Effector memory CD8-positive, alpha-beta T cell (primary cell): ENCODE data around the gene DTD1.
A peak's percentile ranks its signal among the peaks of the same experiment; 100 is the strongest.

Experiments
- ATAC-seq: fragments of 150-1000 bp; cut with Tn5 transposase; replicated peaks from 2 replicates; pipeline ENCODE4 v1.10.0; 2021; ENCODE audit warnings: mild to moderate bottlenecking, moderate library complexity
- DNase-seq, 3 experiments: peaks; one replicate each; pipeline ENCODE4 v3.0.0; 2021
- H3K27ac Mint-ChIP-seq, 2 donors: one replicate each; pipeline ENCODE4 v1.8.0; 2022; ENCODE audit warnings: mild to moderate bottlenecking in 2 of 2, mixed read lengths in 2 of 2, moderate library complexity in 2 of 2
- H3K27me3 Mint-ChIP-seq, 2 donors: one replicate each; pipeline ENCODE4 v1.8.0; 2022; ENCODE audit warnings: mixed read lengths in 2 of 2
- H3K36me3 Mint-ChIP-seq: one replicate; pipeline ENCODE4 v1.8.0; 2022; ENCODE audit warnings: mild to moderate bottlenecking, moderate library complexity, mixed read lengths; ENCODE audit not compliant: insufficient read depth
- H3K4me1 Mint-ChIP-seq, 2 donors: one replicate each; pipeline ENCODE4 v1.8.0; 2022; ENCODE audit warnings: low read depth in 2 of 2, mixed read lengths in 2 of 2
- H3K4me3 Mint-ChIP-seq, 2 donors: one replicate each; pipeline ENCODE4 v1.8.0; 2022; ENCODE audit warnings: mild to moderate bottlenecking in 2 of 2, mixed read lengths in 2 of 2, moderate library complexity in 2 of 2
- H3K9me3 Mint-ChIP-seq, 2 donors: one replicate each; pipeline ENCODE4 v1.8.0; 2022; ENCODE audit warnings: mixed read lengths in 2 of 2

The DTD1 gene

DNA sequence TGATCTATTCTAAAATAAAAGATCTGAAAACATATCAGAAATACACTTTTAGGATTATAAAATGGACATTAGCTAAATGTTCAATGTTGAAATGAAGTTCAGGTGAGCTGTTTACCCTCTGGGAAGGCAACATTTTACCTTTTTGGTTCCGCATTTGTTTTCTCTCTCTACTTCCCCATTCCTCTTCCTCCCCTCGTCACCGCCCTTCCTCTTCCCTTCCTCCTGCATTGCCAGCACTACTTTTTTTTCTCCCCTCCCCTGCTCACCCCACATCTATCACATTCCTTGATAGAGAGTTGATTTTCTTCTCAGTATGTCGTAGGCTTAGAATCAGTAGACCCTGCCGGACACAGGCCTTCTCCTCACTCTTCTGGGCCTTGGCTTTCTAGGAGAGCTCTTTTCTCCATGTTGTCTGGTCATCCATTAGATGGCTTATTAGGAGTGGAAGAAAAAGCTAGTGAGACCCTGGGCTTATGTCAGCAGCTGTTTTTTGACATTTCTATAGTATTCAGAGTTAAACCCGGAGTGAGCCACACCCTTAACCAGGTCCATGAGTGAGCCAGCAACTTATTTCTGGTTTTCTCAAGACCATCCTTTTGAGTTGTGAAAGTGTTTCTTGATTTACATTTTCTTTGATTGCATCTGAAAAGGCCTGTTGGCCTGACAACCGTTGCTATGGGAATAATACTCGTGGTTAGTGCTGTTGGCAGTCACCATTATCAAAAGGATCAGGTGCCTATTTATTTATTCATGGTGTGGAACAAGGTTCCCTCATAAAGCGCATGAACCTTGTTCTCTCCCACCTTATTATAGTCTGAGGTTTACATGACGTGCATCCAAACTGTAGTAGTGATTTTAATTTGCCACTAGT is 90.9 kb downstream of the DTD1 start:
- peaks cover 9% of the 10 kb centered on the region for H3K36me3 Mint-ChIP-seq
- ATAC-seq (no peak), DNase-seq (no peak)
- H3K4me1 Mint-ChIP-seq: peaks cover 8 to 28% of the 10 kb centered on the region in 2 donors
- no peaks in the 10 kb centered on the region for H3K9me3 Mint-ChIP-seq
- H3K27ac Mint-ChIP-seq: peak overlapping the region in 1 of 2 donors; percentile 23
- no peaks in the 10 kb centered on the region for H3K27me3 Mint-ChIP-seq
- H3K4me3 Mint-ChIP-seq: no peak overlapping the region

DNA sequence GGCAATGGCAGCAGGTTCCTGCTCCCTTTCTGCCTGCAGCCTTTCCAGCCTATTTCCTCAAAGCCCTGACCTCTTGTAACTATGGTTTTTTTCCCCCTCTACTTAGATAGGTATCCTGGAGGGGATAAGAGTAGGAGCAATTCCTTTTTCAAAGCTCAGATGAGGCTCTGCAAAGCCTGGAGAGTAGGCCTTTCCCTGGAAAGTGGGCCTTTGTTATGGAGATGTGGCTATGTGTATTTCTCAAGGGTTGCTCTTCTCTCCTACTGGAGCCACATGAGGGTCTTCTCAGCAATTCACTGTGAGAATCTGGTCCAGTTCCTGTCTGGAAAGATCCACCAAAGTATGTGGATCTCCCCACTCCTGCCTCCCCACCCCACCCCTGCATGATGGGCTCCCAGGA is 96.0 kb downstream of the DTD1 start:
- DNase-seq: no peak
- Mint-ChIP-seq H3K4me1 (peaks cover 25 to 28% of the 10 kb centered on the region in 2 donors), H3K4me3 (no peak overlapping the region)

DNA sequence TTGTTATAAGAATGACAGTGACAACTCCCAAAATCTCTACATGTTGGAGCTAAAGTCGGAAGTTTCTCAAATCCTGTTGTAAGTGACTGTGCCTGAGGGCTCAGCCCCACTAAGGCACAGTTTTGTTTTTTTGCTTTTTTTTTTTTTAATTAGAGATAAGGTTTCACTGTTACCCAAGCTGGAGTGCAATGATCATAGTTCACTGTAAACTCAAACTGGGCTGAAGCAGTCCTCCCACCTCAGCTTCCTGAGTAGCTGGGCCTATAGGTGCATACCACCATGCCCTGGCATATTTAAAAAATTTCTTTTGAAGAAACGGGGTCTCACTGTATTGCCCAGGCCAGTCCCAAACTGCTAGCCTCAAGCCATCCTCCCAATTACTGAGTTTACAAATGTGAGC is 96.9 kb downstream of the DTD1 start:
- ATAC-seq (no peak), DNase-seq (no peak)
- peak overlapping the region in 1 of 2 donors; percentile 39 for H3K27ac Mint-ChIP-seq
- H3K27me3 Mint-ChIP-seq: no peaks in the 10 kb centered on the region
- H3K36me3 Mint-ChIP-seq: peaks cover 3% of the 10 kb centered on the region
- H3K4me3 Mint-ChIP-seq: no peak overlapping the region
- H3K9me3 Mint-ChIP-seq: no peaks in the 10 kb centered on the region
- H3K4me1 Mint-ChIP-seq: peaks cover 22 to 24% of the 10 kb centered on the region in 2 donors

More for the DNA sequence above, 96.0 kb downstream of the DTD1 start:
- H3K9me3 Mint-ChIP-seq: no peaks in the 10 kb centered on the region
- peaks cover 3% of the 10 kb centered on the region for H3K36me3 Mint-ChIP-seq
- no peaks in the 10 kb centered on the region for H3K27me3 Mint-ChIP-seq
- ATAC-seq: no peak
- peak overlapping the region; percentile 29 to 39 for H3K27ac Mint-ChIP-seq

DNA sequence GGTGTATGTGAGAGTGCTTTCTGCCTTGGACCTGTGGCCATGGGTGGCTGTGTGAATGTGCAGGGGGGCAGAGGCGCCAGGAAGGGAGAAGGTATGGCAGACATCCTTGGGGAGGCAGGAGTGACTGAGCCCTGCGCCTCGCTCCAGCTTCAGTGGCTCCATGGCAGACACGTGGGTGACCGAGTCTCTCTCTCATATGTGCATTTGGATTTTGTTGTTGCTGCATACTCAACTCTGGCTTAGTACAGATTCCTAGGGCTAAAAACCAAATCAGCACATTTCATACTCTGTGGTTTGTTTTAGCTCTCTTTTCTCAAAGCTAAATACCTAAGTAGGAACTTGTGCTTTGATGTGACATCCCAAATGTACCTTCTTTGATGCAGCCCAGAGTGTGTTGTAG is 97.6 kb downstream of the DTD1 start:
- DNase-seq (no peak), ATAC-seq (no peak)
- H3K4me1 Mint-ChIP-seq: peaks cover 23 to 25% of the 10 kb centered on the region in 2 donors
- H3K4me3 Mint-ChIP-seq: no peak overlapping the region
- no peak overlapping the region for H3K27ac Mint-ChIP-seq
- H3K9me3 Mint-ChIP-seq: no peaks in the 10 kb centered on the region
- H3K27me3 Mint-ChIP-seq: no peaks in the 10 kb centered on the region
- H3K36me3 Mint-ChIP-seq: no peaks in the 10 kb centered on the region

DNA sequence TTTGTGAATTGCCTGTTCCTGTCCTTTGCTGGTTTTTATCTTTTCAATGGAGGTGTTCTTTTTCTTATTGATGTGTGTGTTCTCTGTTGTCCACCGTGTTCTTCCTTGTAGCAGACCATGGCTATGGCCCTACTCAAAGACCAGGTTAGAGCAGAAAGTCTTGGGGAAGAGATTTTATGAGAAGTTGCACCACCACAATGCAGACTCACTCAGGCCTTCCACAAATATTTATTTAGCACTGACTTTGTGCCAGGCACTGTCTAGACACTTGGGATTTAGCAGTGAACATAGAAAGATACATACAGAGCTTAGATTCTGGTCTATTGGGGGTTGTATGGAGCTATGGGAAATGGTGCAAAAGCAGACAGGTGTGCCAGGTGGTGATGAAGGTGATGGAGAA is 98.8 kb downstream of the DTD1 start:
- no peaks in the 10 kb centered on the region for H3K9me3 Mint-ChIP-seq

DNA sequence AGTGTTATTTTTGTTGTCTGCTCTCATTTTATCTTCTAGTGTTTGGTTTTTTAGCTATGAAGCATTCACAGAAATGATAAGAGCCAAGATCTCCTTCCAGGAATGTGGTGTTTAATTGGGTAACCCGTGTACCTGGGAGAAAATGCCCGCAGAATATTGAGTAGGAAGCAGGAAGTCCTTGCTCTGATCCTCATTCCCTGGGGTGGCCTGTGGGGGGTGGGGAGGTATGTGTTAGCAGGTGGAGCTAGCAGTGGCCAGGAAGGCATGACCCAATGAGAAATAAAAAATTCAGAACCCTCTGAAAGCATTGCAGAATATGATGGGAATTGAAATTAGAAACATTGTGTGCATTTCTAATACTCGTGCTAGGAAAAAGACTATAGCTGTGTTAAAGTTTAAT is 100.8 kb downstream of the DTD1 start:
- Mint-ChIP-seq H3K4me1 (peaks cover 20 to 26% of the 10 kb centered on the region in 2 donors), H3K9me3 (no peaks in the 10 kb centered on the region), H3K27ac (no peak overlapping the region), H3K36me3 (no peaks in the 10 kb centered on the region), H3K27me3 (no peaks in the 10 kb centered on the region), H3K4me3 (no peak overlapping the region)
- ATAC-seq (no peak), DNase-seq (no peak)

More for the DNA sequence above, 98.8 kb downstream of the DTD1 start:
- H3K4me3 Mint-ChIP-seq: no peak overlapping the region
- no peaks in the 10 kb centered on the region for H3K36me3 Mint-ChIP-seq
- DNase-seq (no peak), ATAC-seq (no peak)
- H3K27me3 Mint-ChIP-seq: no peaks in the 10 kb centered on the region
- peak overlapping the region; percentile 13 to 29 for H3K27ac Mint-ChIP-seq
- peaks cover 22 to 26% of the 10 kb centered on the region in 2 donors for H3K4me1 Mint-ChIP-seq

DNA sequence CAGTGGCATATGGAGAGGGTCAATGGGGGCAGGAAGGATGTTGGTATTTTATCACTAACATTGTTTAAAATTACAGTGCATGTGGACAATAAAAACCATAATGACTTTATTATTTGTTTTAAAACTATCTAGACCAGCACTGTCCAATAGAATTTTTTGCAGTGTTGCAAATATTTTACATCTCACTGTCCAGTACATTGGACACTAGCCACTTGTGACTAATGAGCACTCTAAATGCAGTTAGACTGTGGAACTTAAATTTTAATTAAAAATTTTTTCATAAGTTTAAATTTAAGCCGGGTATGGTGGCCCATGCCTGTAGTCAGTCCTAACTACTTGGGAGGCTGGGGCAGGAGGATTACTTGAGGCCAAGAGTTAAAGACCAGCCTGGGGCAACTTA is 101.7 kb downstream of the DTD1 start:
- H3K9me3 Mint-ChIP-seq: no peaks in the 10 kb centered on the region
- ATAC-seq: no peak
- no peak overlapping the region for H3K27ac Mint-ChIP-seq
- no peaks in the 10 kb centered on the region for H3K27me3 Mint-ChIP-seq
- no peak for DNase-seq
- H3K4me1 Mint-ChIP-seq: peaks cover 20 to 25% of the 10 kb centered on the region in 2 donors
- no peaks in the 10 kb centered on the region for H3K36me3 Mint-ChIP-seq
- no peak overlapping the region for H3K4me3 Mint-ChIP-seq

DNA sequence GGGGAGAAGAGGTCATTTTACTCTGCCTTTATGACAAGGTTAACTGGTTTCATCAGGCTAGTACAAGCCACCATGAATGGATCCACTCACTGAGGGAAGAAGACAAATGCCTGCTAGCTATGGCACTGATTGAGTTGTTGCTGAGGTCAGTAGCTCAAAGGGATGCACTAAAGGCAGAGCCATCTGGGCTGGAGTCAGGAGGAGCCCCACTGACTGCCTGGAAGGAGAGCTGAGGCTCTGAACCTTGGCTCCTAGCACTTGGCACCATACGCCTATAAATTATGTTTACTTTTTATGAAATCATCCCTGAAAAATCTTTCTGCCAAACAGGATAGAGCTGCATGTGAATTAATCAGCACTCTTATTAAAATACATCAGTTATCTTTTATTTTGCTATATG is 104.6 kb downstream of the DTD1 start:
- no peak for ATAC-seq
- Mint-ChIP-seq H3K27ac (no peak overlapping the region), H3K9me3 (no peaks in the 10 kb centered on the region), H3K27me3 (no peaks in the 10 kb centered on the region), H3K36me3 (no peaks in the 10 kb centered on the region), H3K4me3 (no peak overlapping the region), H3K4me1 (peaks cover 9 to 14% of the 10 kb centered on the region in 2 donors)
- DNase-seq: no peak

DNA sequence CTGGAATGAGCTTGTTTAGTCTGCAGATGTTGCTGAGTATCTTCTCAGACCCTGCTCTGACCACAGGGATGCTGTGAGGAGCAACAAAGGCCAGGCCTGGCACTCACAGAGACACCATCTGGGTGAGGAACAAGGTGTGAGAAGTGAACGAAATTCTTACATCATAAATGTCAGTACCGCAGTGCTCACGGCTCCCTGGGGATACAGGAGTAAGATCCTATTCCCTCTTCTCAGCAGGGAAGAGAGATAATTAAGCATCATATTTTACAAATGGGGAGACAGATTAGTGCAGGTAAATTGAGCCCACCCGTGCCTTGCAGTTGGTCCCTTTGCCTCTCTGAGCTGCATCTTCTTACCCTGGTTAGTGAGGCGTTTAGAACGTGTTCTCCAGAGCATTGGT is 106.2 kb downstream of the DTD1 start:
- no peak for ATAC-seq
- Mint-ChIP-seq H3K27ac (no peak overlapping the region), H3K27me3 (no peaks in the 10 kb centered on the region), H3K4me1 (peaks cover 6 to 11% of the 10 kb centered on the region in 2 donors), H3K36me3 (no peaks in the 10 kb centered on the region), H3K4me3 (no peak overlapping the region), H3K9me3 (no peaks in the 10 kb centered on the region)
- DNase-seq: no peak

DNA sequence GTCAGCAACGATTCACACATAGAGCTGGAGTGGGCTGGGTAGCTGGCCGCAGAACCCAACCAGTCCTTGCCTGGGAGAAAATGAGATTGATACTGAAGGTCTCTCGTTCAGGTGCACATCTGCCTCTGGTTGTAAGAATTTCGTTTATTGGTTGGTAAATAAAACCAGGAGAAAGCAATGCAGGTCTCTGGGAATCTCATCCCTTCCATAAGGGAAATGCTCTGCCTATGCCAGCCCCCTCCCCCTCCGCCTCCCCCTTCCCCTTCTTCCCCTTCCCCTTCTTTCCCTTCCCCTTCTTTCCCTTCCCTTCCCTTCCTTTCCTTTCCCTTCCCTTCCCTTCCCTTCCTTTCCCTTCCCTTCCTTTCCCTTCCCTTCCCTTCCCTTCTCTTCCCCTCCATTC is 107.3 kb downstream of the DTD1 start:
- H3K9me3 Mint-ChIP-seq: no peaks in the 10 kb centered on the region
- no peak overlapping the region for H3K4me3 Mint-ChIP-seq
- H3K27me3 Mint-ChIP-seq: no peaks in the 10 kb centered on the region
- peaks cover 11% of the 10 kb centered on the region in 2 donors for H3K4me1 Mint-ChIP-seq
- H3K36me3 Mint-ChIP-seq: no peaks in the 10 kb centered on the region
- no peak overlapping the region for H3K27ac Mint-ChIP-seq
- DNase-seq (no peak), ATAC-seq (no peak)

DNA sequence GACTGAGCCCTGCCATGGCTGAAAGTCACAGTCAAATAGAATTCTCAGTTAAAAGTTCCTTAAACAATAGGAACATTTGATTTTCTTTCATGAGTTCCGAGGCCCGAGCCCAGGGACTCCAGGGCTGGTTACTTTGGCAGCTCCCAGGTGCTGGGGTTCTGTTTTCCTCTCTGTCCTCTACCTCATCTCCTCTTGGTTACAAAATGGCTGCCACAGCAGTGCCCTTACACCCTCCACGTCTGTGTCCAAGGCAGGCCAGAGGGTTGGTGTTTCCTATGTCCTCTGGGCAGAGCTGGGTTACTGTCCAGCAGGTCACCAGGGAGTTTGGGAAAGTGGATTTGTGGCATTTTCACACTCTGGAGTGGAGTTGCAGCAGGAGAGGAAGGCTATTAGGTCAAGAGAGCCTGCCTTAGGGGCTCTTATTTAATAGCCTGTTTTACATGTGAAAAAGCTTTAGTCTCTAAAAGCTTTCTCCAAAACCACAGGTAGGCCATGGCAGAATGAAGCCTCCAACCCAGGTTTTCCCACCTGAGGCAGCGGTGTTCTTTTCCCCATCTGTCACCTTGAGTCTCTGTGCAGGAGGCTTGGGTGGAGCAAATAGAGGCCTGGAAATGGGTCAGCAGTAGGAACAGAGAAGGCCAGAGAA is 111.0 kb downstream of the DTD1 start:
- H3K4me3 Mint-ChIP-seq: no peak overlapping the region
- H3K36me3 Mint-ChIP-seq: no peaks in the 10 kb centered on the region
- peaks cover 13 to 14% of the 10 kb centered on the region in 2 donors for H3K4me1 Mint-ChIP-seq
- no peaks in the 10 kb centered on the region for H3K27me3 Mint-ChIP-seq
- H3K27ac Mint-ChIP-seq: no peak overlapping the region
- no peak for ATAC-seq
- no peak for DNase-seq
- H3K9me3 Mint-ChIP-seq: no peaks in the 10 kb centered on the region

DNA sequence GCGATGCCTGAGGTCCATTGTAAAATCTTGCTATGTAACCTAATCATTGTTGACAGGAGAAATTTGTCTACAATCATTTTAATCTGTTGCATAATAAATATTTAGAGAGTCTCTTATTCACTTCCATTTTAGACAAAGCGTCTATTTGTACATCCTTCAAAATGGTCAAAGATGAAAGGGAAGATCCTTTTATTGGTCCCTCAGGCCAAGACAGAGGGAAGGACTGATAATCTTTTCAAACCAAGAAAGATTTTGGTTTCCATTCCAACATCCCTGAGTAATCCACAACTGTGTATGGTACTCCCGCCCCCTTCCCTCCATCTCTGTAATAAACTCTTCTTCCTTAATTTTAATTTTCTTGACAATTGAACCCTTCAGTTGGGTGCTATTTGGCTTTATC is 114.1 kb downstream of the DTD1 start:
- Mint-ChIP-seq H3K4me1 (peaks cover 16 to 20% of the 10 kb centered on the region in 2 donors), H3K4me3 (no peak overlapping the region), H3K9me3 (no peaks in the 10 kb centered on the region), H3K27me3 (no peaks in the 10 kb centered on the region), H3K36me3 (no peaks in the 10 kb centered on the region), H3K27ac (no peak overlapping the region)
- ATAC-seq (no peak), DNase-seq (no peak)

DNA sequence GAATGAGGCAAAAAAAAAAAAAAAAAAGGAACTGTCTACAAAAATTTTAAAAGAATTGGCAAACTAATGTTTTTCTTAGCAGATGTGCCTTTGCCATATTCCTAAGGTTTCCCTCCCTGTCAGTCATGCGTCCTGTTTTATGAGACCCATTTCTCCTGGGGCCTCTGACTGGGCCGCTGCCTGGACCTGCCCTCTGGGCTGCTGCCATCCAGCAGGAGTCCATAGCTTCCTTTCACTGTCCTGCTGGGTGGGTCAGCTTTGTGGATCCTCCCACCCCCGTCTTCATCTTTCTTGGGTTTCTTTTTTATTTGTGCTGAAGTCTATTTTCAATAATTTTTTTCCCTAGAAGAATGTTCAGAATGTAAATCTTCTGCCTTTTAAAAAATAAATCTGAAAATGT is 114.9 kb downstream of the DTD1 start:
- no peak for DNase-seq
- H3K27ac Mint-ChIP-seq: no peak overlapping the region
- no peaks in the 10 kb centered on the region for H3K9me3 Mint-ChIP-seq
- peaks cover 16 to 23% of the 10 kb centered on the region in 2 donors for H3K4me1 Mint-ChIP-seq
- H3K36me3 Mint-ChIP-seq: no peaks in the 10 kb centered on the region
- H3K27me3 Mint-ChIP-seq: no peaks in the 10 kb centered on the region
- ATAC-seq: no peak
- H3K4me3 Mint-ChIP-seq: no peak overlapping the region

DNA sequence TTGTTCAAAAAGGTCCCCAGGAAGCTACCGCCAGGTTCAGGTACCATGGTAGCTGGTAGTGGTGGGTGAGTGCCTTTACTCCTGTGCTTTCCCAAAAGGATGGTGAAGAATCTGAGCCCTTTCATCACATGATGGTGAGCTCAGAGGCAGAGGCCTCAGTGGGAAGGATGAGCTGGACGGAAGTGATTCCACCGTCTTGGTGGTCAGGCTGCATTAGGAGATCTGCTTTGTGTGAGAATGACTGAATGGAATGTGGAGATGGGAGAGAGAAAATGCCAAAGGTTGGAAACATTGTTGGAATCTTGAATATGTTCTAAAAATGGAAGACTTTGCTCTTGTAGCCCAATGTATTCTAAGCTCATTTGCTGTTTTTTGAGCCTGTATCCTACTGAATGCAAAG is 117.6 kb downstream of the DTD1 start:
- no peak for DNase-seq
- ATAC-seq: no peak
- H3K4me3 Mint-ChIP-seq: no peak overlapping the region
- peaks cover 9 to 24% of the 10 kb centered on the region in 2 donors for H3K4me1 Mint-ChIP-seq
- H3K27me3 Mint-ChIP-seq: no peaks in the 10 kb centered on the region
- no peaks in the 10 kb centered on the region for H3K9me3 Mint-ChIP-seq
- H3K36me3 Mint-ChIP-seq: peaks cover 5% of the 10 kb centered on the region
- H3K27ac Mint-ChIP-seq: peak overlapping the region in 1 of 2 donors; percentile 3
